Fibroblast of skin of left biceps (primary cell): ENCODE results near the gene IFT52.
"Not testable (repeated sequence)": the region's sequence is repeated elsewhere in the genome, so short reads cannot be mapped to it uniquely, and the experiment has no call there.

Experiments
- DNase-seq, 2 experiments: peaks; one replicate each; pipeline ENCODE4 v3.0.0-alpha.2; 2013; ENCODE audit warnings: low read depth in 2 of 2

IFT52 gene

DNA sequence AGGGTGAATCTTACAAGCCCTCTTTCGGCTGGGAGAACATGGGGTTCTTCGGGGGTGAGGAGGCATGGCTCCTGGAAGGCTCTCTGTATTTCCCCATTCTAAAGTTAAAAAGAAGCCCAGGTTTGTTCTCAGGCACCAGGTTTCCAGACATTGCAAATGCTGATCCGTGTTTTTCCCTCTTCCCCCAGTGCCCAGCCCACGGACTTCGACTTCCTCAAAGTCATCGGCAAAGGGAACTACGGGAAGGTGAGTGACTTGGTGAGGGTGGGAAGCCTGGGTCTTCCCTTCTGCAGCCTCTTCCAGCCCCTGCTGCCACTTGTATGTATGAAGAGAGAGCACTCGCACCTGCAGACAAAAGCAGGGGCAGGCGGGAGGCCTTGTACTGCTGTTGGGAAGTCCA lies 23.3 kb upstream of the IFT52 start:
- no peak for DNase-seq

DNA sequence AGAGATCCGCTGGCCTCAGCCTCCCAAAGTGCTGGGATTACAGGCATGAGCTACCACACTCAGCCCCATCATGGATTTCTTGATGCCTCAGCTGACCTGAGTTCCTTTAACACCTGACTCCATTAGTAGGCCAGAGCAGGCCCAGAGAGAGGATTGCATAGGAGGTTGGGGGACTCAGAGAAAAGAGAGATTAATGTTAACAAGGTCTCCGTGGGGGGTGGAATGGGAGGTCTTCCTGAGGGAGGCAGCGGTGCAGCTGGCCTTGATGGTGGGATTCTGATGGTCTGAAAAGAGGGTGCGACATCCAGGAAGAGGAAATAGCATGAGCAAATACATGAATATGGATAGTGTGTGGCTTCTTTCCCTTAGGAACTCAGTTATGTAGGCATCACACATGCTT lies 22.0 kb upstream of the IFT52 start:
- no peak for DNase-seq

DNA sequence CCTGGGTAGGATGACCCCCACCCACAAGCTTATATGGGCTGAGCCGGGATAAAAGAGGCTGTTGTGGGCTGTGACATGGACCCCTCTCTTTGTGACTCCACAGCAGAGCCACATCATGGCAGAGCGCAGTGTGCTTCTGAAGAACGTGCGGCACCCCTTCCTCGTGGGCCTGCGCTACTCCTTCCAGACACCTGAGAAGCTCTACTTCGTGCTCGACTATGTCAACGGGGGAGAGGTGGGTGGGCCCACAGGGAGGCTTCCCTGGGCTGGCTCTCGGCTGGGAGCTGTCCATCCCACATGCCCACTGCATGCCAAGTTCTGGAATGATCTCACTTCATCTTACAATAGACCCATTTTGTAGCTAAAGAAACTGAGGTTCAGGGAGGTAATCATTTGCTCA lies 21.5 kb upstream of the IFT52 start:
- no peak for DNase-seq

DNA sequence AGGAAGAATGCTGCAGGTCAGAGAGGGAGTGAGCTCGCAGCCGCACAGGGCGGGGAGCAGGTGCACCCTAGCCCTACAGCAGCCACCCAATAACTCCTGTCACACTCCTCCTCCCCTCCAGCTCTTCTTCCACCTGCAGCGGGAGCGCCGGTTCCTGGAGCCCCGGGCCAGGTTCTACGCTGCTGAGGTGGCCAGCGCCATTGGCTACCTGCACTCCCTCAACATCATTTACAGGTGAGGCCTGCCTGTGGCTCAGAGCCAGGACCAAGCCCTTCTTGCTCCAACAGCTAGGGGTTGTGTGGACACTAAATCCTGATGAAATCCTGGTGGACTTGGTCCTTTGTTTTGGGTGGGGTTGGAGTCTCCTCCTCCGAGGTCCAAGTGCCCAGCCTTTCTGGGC lies 20.2 kb upstream of the IFT52 start:
- no peak for DNase-seq

DNA sequence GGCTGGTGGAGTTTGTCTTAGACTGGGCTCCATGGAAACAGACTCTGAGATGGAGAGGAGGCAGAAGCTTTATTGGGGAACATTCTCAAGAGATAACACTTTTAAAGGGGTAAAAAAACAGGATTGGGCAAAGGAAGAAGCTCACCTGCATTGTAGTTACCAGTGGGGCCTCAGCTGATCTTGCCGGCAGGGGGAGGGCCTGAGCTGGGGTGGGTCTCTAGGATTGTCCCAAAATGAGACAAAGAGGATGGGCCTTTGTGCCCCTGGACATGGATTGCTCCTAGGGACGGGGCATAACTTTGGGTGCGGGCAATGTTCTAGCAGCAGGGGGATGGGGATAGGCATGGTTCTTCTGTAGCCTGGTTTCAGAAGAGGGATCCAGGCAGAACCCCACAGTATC lies 19.4 kb upstream of the IFT52 start:
- DNase-seq = no peak

DNA sequence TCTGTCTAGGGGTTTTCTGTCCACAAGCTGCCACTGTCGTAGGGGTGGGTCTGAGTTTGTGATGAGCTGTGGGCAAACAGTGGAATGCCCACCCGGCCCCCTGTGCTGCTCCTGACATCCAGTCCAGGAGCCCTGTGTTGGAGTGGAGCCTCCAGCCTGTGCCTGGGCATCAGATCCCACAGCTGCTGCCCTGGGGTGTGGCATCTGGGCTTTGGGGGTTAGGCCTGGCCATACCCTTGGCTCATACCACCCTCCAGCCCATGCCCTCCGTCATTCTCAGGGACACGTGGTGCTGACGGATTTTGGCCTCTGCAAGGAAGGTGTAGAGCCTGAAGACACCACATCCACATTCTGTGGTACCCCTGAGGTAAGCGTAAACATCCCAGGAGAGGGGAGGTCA lies 19.0 kb upstream of the IFT52 start:
- DNase-seq = no peak

DNA sequence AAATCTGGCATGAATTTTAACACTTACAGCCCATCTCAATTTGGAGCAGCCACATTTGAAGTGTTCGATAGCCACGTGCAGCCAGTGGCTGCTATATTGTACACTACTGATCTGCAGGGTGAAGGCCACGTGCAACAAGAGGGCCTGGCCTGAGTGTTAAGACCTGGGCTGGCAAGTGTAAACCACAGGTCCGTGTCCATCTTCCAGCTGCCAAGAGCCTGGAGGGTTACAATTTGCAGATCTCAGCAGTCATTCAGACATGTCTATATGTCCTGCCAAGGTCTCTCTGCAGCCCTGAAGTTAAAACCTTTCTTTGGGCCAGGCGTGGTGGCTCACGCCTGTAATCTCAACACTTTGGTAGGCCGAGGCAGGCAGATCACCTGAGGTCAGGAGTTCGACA lies 17.8 kb upstream of the IFT52 start:
- DNase-seq = no peak

DNA sequence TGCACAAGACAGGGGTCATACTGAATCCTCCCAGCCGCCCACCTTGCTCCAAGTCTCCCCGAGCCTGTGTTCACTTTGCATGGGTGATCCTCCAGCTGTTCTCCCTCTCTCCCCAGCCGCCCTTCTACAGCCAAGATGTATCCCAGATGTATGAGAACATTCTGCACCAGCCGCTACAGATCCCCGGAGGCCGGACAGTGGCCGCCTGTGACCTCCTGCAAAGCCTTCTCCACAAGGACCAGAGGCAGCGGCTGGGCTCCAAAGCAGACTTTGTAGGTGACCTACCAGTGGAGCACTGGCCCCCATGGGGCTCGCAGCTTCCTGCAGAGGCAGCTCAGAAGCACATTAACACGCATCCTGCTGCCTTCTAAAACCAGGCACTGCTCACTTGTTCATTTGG lies 14.6 kb upstream of the IFT52 start:
- DNase-seq = no peak

DNA sequence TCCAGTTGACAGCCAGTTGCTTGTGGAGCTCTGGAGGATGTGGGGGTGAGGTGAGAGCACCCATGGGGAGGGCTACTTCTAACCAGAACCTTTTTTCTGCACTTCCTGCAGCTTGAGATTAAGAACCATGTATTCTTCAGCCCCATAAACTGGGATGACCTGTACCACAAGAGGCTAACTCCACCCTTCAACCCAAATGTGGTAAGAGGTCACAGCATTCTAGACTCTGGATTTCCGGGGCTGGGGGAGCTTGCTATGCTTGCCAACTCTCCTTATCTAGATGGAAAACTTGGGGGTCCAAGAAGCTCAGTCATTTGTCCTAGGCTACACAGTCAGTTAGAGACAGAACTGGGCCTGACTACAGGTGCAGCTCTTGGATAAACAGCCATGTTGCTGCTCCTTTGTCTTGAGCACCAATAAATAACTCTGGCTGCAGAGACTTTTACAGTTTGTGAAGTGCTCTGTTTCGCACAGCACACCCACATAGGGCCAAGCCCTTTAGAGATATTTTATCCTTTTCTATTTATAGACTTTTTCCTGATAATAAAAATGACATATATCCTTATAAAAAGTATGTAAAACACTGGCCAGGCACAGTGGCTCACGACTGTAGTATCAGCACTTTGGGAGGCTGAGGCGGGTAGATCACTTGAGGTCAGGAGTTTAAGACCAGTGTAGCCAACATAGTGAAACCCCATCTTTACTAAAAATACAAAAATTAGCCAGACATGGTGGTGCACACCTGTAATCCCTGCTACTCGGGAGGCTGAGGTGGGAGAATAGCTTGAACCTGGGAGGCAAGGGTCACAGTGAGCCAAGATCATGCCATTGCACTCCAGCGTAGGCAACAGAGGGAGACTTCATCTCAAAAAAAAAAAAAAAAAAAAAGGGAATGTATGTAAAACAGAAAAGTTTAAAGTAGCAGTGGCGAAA lies 10.6 kb upstream of the IFT52 start:
- DNase-seq = no peak

DNA sequence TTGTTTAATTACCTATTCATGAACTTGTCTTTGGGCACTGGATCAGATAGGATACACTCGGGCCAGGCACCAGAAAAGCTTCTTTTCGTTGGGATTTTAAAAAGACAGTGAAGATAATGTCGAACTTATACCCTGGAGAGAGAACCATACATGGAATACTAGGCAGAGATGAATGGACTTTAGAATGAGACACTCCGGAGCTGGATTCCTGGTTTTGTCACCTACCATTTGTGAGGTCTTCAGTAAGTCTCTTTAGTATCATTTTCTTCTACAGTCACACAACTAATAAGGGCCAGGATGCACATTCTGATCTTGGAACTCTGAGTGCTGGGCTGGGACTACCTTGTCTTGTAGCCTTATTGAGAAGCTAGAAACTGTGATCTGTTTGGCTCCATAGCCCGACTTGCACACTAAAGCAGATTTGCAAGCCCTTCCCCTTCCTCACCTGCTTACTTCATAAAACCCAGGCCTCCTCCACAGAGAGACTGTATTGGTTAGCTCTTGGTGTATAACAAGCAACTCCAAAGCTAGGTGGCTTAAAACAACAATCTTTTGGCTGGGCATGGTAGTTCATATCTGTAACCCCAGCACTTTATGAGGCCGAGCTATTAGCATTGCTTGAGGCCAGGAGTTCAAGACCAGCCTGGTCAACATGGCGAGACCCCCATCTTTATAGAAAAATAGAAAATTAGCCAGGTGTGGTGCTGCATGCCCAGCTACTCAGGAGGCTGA lies 7.4 kb upstream of the IFT52 start:
- no peak for DNase-seq

DNA sequence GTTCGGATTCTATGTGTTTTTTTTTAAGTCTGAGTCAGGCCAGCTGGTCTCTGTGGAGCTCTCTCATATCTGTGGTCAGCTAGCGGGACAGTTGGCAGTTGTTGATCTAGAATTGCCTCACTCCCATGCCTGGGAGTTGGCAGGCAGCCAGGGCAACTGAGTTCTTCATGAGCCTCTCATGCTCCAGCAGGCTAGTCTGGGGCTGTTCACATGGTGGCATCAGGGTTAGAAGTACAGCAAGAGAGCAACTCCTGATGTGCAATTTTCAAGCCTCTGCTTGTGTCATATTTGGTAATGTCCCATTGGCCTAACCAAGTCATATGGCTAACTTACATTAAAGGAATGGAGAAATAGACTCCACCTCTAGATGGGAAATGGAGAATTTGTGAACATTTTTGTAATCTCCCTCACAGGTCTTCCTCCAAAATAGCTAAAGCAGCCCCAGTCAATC lies 6.7 kb upstream of the IFT52 start:
- DNase-seq = peak; percentile 58 to 66

DNA sequence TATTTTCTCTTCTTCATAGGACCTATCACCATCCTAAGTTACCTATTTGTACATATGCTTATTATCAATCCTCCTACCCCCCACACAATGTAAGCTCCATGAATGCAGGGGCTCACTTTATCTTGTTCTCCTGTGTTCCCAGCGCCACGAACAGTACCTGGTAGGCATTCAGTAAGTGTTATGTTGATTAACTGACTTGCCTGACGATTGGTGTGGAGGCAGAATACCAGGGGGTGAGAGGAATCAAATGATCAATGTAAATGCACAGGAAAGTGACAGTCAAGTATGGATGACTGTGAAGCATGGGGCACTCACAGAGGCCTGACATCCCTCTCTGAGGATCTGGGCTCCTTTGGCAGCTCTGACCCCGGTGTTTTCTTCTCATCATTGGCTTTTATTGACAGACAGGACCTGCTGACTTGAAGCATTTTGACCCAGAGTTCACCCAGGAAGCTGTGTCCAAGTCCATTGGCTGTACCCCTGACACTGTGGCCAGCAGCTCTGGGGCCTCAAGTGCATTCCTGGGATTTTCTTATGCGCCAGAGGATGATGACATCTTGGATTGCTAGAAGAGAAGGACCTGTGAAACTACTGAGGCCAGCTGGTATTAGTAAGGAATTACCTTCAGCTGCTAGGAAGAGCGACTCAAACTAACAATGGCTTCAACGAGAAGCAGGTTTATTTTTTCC lies 6.1 kb upstream of the IFT52 start:
- DNase-seq = peak in 1 of 2 experiments; percentile 4

DNA sequence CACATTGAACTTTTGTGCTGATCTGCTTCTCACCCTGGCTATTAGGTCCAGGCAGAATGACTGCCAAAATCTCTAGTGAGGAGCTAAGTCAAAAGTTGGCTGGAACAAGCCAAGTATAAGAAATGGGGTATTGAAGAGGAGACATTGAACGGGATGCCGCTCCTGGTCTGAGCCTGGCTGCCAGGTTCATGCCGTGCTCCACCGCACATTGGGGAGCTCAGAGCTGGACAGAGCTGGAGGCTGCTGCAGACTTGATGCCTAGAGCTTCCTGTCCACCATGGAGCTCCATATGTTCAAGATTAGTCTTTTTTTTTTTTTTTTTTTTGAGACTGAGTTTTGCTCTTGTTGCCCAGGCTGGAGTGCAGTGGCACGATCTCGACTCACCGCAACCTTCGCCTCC lies 4.1 kb upstream of the IFT52 start:
- no peak for DNase-seq

DNA sequence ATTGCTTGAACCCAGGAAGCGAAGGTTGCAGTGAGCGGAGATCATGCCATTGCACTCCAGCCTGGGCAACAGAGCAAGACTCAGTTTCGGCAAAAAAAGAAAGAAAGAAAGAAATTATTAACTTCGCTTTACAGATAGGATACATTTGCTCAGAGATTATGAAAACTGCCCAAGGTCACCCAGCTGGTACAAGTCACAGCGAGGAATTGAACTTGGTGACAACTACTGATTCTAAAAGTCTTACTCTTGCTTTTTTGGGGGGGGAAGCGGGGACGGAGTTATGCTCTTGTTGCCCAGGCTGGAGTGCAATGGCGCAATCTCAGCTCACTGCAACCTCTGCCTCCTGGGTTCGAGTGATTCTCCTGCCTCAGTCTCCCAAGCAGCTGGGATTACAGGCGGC lies 2.2 kb upstream of the IFT52 start:
- DNase-seq = not testable (repeated sequence)

DNA sequence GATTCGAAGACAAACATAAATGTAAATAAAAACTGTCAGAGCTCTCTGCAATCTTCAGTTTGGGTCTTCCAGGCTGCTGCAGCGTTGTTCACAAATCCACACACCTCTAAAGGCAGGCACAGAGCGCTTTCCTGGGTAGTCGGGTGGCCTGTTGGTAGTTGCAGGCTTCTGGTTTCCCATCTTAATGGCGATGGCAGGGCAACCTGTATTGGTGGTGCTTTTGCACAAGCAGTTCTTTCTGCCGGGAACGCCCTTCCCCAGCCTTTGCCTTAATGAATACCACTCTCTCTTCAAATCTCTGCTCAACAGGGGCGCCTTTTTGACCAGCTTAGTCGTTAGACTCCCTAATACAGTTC lies 723 bp upstream of the IFT52 start:
- no peak for DNase-seq

DNA sequence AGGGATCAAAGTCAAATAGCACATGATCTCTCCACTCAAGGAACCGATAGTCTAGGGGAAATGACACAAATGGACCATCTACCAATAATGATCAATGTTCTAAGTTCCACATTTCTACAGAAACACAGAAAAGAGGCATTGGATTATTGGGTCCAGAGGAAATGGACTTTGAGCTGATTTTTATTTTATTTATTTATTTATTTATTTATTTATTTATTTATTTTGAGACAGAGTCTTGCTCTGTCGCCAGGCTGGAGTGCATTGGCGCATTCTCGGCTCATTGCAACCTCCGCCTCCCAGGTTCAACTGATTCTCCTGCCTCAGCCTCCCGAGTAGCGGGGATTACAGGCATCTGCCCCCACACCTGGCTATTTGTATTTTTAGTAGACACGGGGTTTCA lies 11.2 kb downstream of the IFT52 start:
- not testable (repeated sequence) for DNase-seq

DNA sequence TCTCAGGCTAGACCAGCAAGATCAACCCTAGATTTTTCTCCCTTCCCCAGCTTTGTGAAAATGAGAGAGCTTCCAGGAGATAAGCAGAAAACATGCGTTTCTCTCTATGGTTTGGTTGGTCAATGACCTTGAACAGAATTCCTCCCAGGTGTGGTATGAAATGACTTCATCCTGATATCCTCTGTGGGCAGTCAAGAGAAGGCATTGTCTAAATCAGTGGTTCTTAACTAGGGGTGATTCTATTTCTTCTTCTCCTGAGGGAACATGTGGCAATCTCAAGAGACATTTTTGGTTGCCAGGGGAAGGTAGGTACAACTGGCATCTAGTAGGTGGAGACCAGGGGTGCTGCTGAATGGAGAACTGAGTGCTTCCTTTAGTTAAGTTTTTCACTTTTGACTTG lies 12.4 kb downstream of the IFT52 start:
- DNase-seq = no peak

DNA sequence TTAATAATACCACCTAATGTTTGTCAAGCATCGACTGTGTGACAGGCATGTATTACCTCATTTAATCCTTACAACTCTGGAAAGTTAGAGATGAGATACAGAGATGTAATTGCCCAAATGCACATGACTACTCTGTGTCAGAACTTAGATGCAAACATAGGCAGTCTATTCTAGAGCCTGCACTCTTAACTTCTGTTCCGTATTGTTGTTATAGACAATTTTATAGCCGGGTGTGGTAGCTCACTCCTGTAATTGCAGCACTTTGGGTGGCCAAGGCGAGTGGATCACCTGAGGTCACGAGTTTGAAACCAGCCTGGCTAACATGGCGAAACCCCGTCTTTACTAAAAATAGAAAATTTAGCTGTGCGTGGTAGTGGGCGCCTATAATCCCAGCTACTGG lies 15.0 kb downstream of the IFT52 start:
- no peak for DNase-seq

DNA sequence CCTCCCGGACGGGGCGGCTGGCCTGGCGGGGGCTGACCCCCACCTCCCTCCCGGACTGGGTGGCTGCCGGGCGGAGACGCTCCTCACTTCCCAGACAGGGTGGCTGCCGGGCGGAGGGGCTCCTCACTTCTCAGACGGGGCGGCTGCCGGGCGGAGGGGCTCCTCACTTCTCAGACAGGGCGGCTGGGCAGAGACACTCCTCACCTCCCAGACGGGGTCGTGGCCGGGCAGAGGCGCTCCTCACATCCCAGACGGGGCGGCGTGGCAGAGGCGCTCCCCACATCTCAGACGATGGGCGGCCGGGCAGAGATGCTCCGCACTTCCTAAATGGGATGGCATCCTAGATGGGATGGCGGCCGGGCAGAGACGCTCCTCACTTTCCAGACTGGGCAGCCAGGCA lies 16.5 kb downstream of the IFT52 start:
- not testable (repeated sequence) for DNase-seq

DNA sequence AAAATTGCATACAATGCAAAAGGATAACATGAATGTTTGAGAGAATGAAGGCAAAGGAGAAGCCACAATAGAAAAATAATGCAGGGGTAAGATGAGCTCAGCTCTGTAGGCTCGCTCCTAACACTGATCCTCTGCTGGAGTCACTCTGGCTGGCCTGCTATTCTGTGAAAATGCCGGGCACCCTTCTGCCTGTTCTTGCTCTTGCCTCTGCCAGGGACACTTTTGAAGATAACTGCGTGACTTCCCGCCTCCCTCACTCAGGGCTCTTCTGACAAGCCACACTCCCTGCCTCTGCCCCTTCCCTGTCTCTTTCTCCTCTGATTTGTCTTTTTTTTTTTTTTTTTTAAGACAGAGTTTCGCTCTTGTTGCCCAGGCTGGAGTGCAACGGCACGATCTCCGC lies 40.9 kb downstream of the IFT52 start:
- no peak for DNase-seq

DNA sequence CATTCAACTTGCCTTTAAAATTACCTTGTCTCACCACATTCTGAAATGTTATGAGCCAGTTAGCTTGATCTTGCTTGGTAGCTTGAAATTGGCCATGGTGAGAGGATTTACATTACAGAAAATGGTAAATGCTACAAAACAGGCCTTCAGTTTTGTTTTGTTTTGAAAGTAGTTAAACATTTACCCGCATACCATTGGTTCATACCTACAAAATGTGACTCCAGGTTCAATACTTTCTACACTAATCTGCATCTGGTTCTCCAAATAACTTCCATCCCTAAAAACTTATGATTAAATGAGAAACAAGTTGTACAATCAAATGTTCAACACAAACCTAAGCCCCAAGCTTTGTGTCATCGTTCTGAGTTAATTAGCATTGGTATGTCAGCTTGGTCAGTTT lies 45.7 kb downstream of the IFT52 start:
- no peak for DNase-seq

DNA sequence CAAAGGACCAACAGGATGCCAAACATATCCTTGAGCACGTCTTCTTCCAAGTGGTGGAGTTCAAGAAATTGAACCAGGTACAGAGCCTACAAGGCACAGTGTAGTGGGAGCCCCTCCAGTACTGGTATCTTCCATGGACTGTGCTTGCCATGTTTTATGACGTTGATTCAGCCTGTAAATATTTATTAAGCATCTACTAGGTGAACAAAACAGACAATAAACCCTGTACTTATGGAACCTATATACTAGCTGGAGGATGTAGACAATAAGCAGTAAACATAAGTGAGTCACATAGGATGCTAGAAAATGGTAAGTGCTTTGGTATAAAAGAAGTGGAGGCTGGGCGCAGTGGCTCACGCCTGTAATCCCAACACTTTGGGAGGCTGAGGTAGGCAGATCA lies 51.8 kb downstream of the IFT52 start:
- DNase-seq = no peak
